Fibroblast of lung (primary cell): ENCODE results near the gene XPO6. TPM values are rescaled to one million over a fixed set of nuclear protein-coding genes. Genes with fewer than 3 reads are reported as not detected.

Source experiments
- DNase-seq, 2 donors: peaks; one replicate each; pipeline versions ENCODE4 v3.0.0 to v3.0.0-alpha.2; 2010; ENCODE audit warnings: low read depth in 2 of 2
- H2AFZ ChIP-seq: 2 replicates; pipeline ENCODE4 v1.5.1; 2012; ENCODE audit warnings: low read length, control low read depth, inconsistent platforms
- H3K27ac ChIP-seq: 2 replicates; pipeline ENCODE4 v1.5.1; 2011; ENCODE audit warnings: low read length, control low read depth; ENCODE audit not compliant: insufficient read depth
- H3K27me3 ChIP-seq: 2 replicates; pipeline ENCODE4 v1.5.1; 2011; ENCODE audit warnings: mild to moderate bottlenecking, low read length; ENCODE audit not compliant: control insufficient read depth, insufficient read depth
- H3K36me3 ChIP-seq: 2 replicates; pipeline ENCODE4 v1.5.1; 2011; ENCODE audit warnings: low read length; ENCODE audit not compliant: control insufficient read depth, insufficient read depth
- H3K4me1 ChIP-seq: 2 replicates; pipeline ENCODE4 v1.5.1; 2011; ENCODE audit warnings: low read length; ENCODE audit not compliant: control insufficient read depth, insufficient read depth; ENCODE audit errors: extremely low read depth
- H3K4me2 ChIP-seq: 2 replicates; pipeline ENCODE4 v1.5.1; 2011; ENCODE audit warnings: low read length, control low read depth; ENCODE audit not compliant: insufficient read depth; ENCODE audit errors: extremely low read depth
- H3K4me3 ChIP-seq, 4 experiments: fragments of 200-600 bp in 1 of 4; sonication (generic) in 1 of 4; replicated peaks in 1 of 4; 2 replicates each; pipeline ENCODE4 v1.5.1; 2011 to 2016; ENCODE audit warnings: low read length in 4 of 4, low read depth in 3 of 4, mild to moderate bottlenecking in 3 of 4, control low read depth in 2 of 4, inconsistent platforms in 1 of 4, mixed read lengths in 1 of 4; ENCODE audit not compliant: insufficient read depth in 1 of 4; ENCODE audit errors: control extremely low read depth in 1 of 4
- H3K79me2 ChIP-seq: 2 replicates; pipeline ENCODE4 v1.5.1; 2012; ENCODE audit warnings: mild to moderate bottlenecking, low read length, inconsistent platforms; ENCODE audit not compliant: control insufficient read depth, insufficient read depth
- H3K9ac ChIP-seq: 2 replicates; pipeline ENCODE4 v1.5.1; 2011; ENCODE audit warnings: mild to moderate bottlenecking, low read length, control low read depth; ENCODE audit not compliant: insufficient read depth
- H3K9me3 ChIP-seq: 2 replicates; pipeline ENCODE4 v1.5.1; 2012; ENCODE audit warnings: low read depth, low read length; ENCODE audit not compliant: control insufficient read depth, insufficient read depth
- H4K20me1 ChIP-seq: 2 replicates; pipeline ENCODE4 v1.5.1; 2011; ENCODE audit warnings: low read length; ENCODE audit not compliant: control insufficient read depth, insufficient read depth; ENCODE audit errors: extremely low read depth
- CTCF ChIP-seq, 2 donors: IDR thresholded peaks in 1 of 2; conservative IDR thresholded peaks in 1 of 2; 1 replicate in 1 of 2; 2 replicates in 1 of 2; pipeline ENCODE4 v1.5.1; 2011 to 2012; ENCODE audit warnings: low read length in 2 of 2, control low read depth in 1 of 2, inconsistent platforms in 1 of 2, low read depth in 1 of 2, mild to moderate bottlenecking in 1 of 2
- EZH2 ChIP-seq: IDR thresholded peaks from 2 replicates; pipeline ENCODE4 v1.5.1; 2012; ENCODE audit warnings: low read length, control low read depth, mild to moderate bottlenecking; ENCODE audit errors: missing control alignments
- polyA plus RNA-seq, 2 donors: library from polyadenylated mRNA; depleted of rRNA in 1 of 2; stranded (reverse) in 1 of 2; unstranded in 1 of 2; fragments of >200 nt; gene quantifications; 2 replicates each; pipeline ENCODE4 v1.2.1, GENCODE V29; 2011 to 2012; ENCODE audit warnings: missing spikeins in 1 of 2
- total RNA-seq: library from RNA; depleted of rRNA; stranded (reverse); fragments of >200 nt; gene quantifications from 2 replicates; pipeline ENCODE4 v1.2.1, GENCODE V29; 2014

XPO6 gene
- total and polyA plus RNA-seq, 2 donors (not counting 1 experiment from before 2014, with no cell fraction given) = 134 to 185 TPM

GRCh38 chr16:28110074-28110473 is 101.7 kb downstream of the XPO6 start:
- Histone ChIP-seq H4K20me1 (no peaks in the 10 kb centered on the region), H3K36me3 (peaks cover 33% of the 10 kb centered on the region), H3K27me3 (no peaks in the 10 kb centered on the region), H3K4me2 (no peak overlapping the region), H3K4me1 (no peaks in the 10 kb centered on the region), H3K9ac (no peak overlapping the region), H3K27ac (no peak overlapping the region), H3K4me3 (no peak overlapping the region), H3K9me3 (no peaks in the 10 kb centered on the region), H3K79me2 (peaks cover 7% of the 10 kb centered on the region), H2AFZ (no peak overlapping the region)
- TF ChIP-seq CTCF (conservative IDR thresholded peaks at IDR 0.05 in 1 of 2, IDR thresholded peaks at IDR 0.05 in 1 of 2; ENCODE audit: low read depth in 1 of 2, low read length in 2 of 2) (no peak), EZH2 (no peak)
- DNase-seq = peak in 1 of 2 donors; percentile 22

- H3K9me3 ChIP-seq = no peaks in the 10 kb centered on the region
- DNase-seq = no peak
- no peak overlapping the region for H3K9ac ChIP-seq
- H3K79me2 ChIP-seq = peaks cover 7% of the 10 kb centered on the region
- no peak overlapping the region for H3K4me2 ChIP-seq
- H3K27ac ChIP-seq = no peak overlapping the region
- H3K4me3 ChIP-seq = no peak overlapping the region
- no peaks in the 10 kb centered on the region for H4K20me1 ChIP-seq
- H3K36me3 ChIP-seq = peaks cover 45% of the 10 kb centered on the region
- no peaks in the 10 kb centered on the region for H3K4me1 ChIP-seq
- H3K27me3 ChIP-seq = no peaks in the 10 kb centered on the region
- no peak overlapping the region for H2AFZ ChIP-seq
- TF ChIP-seq CTCF (conservative IDR thresholded peaks at IDR 0.05 in 1 of 2, IDR thresholded peaks at IDR 0.05 in 1 of 2; ENCODE audit: low read depth in 1 of 2, low read length in 2 of 2) (no peak), EZH2 (no peak)
These were observed 103.0 kb downstream of the XPO6 start for GRCh38 chr16:28108590-28109247.

GRCh38 chr16:28107232-28107631 is 104.5 kb downstream of the XPO6 start:
- DNase-seq = no peak
- peaks cover 42% of the 10 kb centered on the region for H3K36me3 ChIP-seq
- TF ChIP-seq CTCF (conservative IDR thresholded peaks at IDR 0.05 in 1 of 2, IDR thresholded peaks at IDR 0.05 in 1 of 2; ENCODE audit: low read depth in 1 of 2, low read length in 2 of 2) = no peak
- no peak for TF ChIP-seq EZH2
- no peaks in the 10 kb centered on the region for H3K4me1 ChIP-seq
- H3K27ac ChIP-seq = no peak overlapping the region
- no peaks in the 10 kb centered on the region for H4K20me1 ChIP-seq
- peaks cover 7% of the 10 kb centered on the region for H3K79me2 ChIP-seq
- no peak overlapping the region for H3K4me3 ChIP-seq
- H3K9ac ChIP-seq = no peak overlapping the region
- no peak overlapping the region for H2AFZ ChIP-seq
- no peaks in the 10 kb centered on the region for H3K9me3 ChIP-seq
- H3K4me2 ChIP-seq = no peak overlapping the region
- no peaks in the 10 kb centered on the region for H3K27me3 ChIP-seq
